Neural cell (in vitro differentiated cells): ENCODE results near the gene PCNA. TPM values are rescaled to one million over a fixed set of nuclear protein-coding genes. Genes with fewer than 3 reads are reported as not detected.

Experiments used
- H2AFZ ChIP-seq: fragments of 200-600, 300-800 bp; sonication (generic), shearing (Covaris generic); 2 replicates; pipeline ENCODE4 v1.6.0; 2014; ENCODE audit warnings: low read depth, mild to moderate bottlenecking, antibody characterized with exemption, low read length, moderate library complexity
- H3F3A ChIP-seq: fragments of 200-600 bp; shearing (Covaris generic); 2 replicates; pipeline ENCODE4 v1.6.1; 2016; ENCODE audit warnings: mild to moderate bottlenecking, moderate library complexity, mixed read lengths, antibody characterized with exemption, low read length; ENCODE audit not compliant: insufficient read depth, poor library complexity, severe bottlenecking
- H3K27ac ChIP-seq: fragments of 200-600, 300-800 bp; sonication (generic), shearing (Covaris generic); 2 replicates; pipeline ENCODE4 v1.5.1; 2014; ENCODE audit warnings: mild to moderate bottlenecking, low read length, moderate library complexity
- H3K27me3 ChIP-seq: fragments of 300-800, 200-600 bp; sonication (generic), shearing (Covaris generic); 2 replicates; pipeline ENCODE4 v1.6.0; 2014; ENCODE audit warnings: mild to moderate bottlenecking, low read depth, low read length, moderate library complexity; ENCODE audit not compliant: insufficient read depth
- H3K36me3 ChIP-seq: fragments of 300-800, 200-600 bp; sonication (generic), shearing (Covaris generic); 2 replicates; pipeline ENCODE4 v1.5.1; 2014; ENCODE audit warnings: mild to moderate bottlenecking, antibody characterized with exemption, low read length, moderate library complexity; ENCODE audit not compliant: insufficient read depth
- H3K4me2 ChIP-seq: fragments of 300-800, 200-600 bp; sonication (generic), shearing (Covaris generic); 2 replicates; pipeline ENCODE4 v1.6.0; 2014; ENCODE audit warnings: mild to moderate bottlenecking, low read length
- H3K4me3 ChIP-seq: fragments of 300-800, 200-600 bp; sonication (generic), shearing (Covaris generic); 2 replicates; pipeline ENCODE4 v1.5.1; 2014; ENCODE audit warnings: mild to moderate bottlenecking, low read length, moderate library complexity
- H3K79me2 ChIP-seq: fragments of 200-600 bp; shearing (Covaris generic); replicated peaks from 2 replicates; pipeline ENCODE4 v1.6.0; 2014; ENCODE audit warnings: mild to moderate bottlenecking, low read length, moderate library complexity; ENCODE audit not compliant: insufficient read depth
- H3K9ac ChIP-seq: fragments of 300-800, 200-600 bp; sonication (generic), shearing (Covaris generic); 2 replicates; pipeline ENCODE4 v1.6.1; 2016; ENCODE audit warnings: mild to moderate bottlenecking, low read length, mixed read lengths
- H3K9me2 ChIP-seq: fragments of 200-600 bp; shearing (Covaris generic); 2 replicates; pipeline ENCODE4 v1.6.1; 2016; ENCODE audit warnings: mild to moderate bottlenecking, low read length, mixed read lengths; ENCODE audit not compliant: insufficient read depth
- H3K9me3 ChIP-seq: fragments of 200-600, 300-800 bp; sonication (generic), shearing (Covaris generic); 2 replicates; pipeline ENCODE4 v1.6.1; 2016; ENCODE audit warnings: mild to moderate bottlenecking, mixed run types, low read length, moderate library complexity, mixed read lengths
- H4K20me1 ChIP-seq: fragments of 200-600 bp; shearing (Covaris generic); 2 replicates; pipeline ENCODE4 v1.6.1; 2016; ENCODE audit warnings: mild to moderate bottlenecking, mixed run types; ENCODE audit not compliant: insufficient read depth
- EP300 ChIP-seq: fragments of 450-650 bp; conservative IDR thresholded peaks from 2 replicates; pipeline ENCODE4 v1.6.1; 2014; ENCODE audit warnings: antibody characterized with exemption, mild to moderate bottlenecking, moderate library complexity; ENCODE audit not compliant: poor library complexity, severe bottlenecking
- EZH2 ChIP-seq: fragments of 200-600, 300-800 bp; shearing (Covaris generic), sonication (generic); IDR thresholded peaks from 2 replicates; pipeline ENCODE4 v1.6.1; 2014; ENCODE audit warnings: antibody characterized with exemption, low read length, borderline replicate concordance, mild to moderate bottlenecking; ENCODE audit not compliant: insufficient read depth, poor library complexity, severe bottlenecking
- MXI1 ChIP-seq: fragments of 450-650 bp; conservative IDR thresholded peaks from 2 replicates; pipeline ENCODE4 v1.6.1; 2014; ENCODE audit warnings: antibody characterized with exemption, mild to moderate bottlenecking; ENCODE audit not compliant: poor library complexity, severe bottlenecking
- POLR2AphosphoS5 ChIP-seq: IDR thresholded peaks from 2 replicates; pipeline ENCODE4 v1.6.1; 2012
- RAD21 ChIP-seq: fragments of 450-650 bp; conservative IDR thresholded peaks from 2 replicates; pipeline ENCODE4 v1.6.1; 2014; ENCODE audit warnings: antibody characterized with exemption, mild to moderate bottlenecking, moderate library complexity
- SMC3 ChIP-seq: fragments of 450-650 bp; conservative IDR thresholded peaks from 2 replicates; pipeline ENCODE4 v1.6.1; 2014; ENCODE audit warnings: antibody characterized with exemption, mild to moderate bottlenecking, moderate library complexity; ENCODE audit not compliant: poor library complexity
- TAF1 ChIP-seq: IDR thresholded peaks from 2 replicates; pipeline ENCODE4 v1.6.1; 2012; ENCODE audit warnings: low read depth
- polyA minus RNA-seq: library from RNA; depleted of rRNA, polyadenylated mRNA; stranded (reverse); fragments of >200 nt; gene quantifications from 2 replicates; pipeline ENCODE4 v1.2.3, GENCODE V29; 2014
- polyA plus RNA-seq: library from polyadenylated mRNA; depleted of rRNA; stranded (reverse); fragments of >200 nt; gene quantifications from 2 replicates; pipeline ENCODE4 v1.2.3, GENCODE V29; 2014
- TF ChIP-seq, protein P1 (sequence below): IDR thresholded peaks from 2 replicates; pipeline ENCODE4 v1.6.1; 2012; ENCODE audit warnings: borderline replicate concordance
- TF ChIP-seq, protein P2 (sequence below): fragments of 450-650 bp; IDR thresholded peaks from 2 replicates; pipeline ENCODE4 v1.5.1; 2014; ENCODE audit warnings: antibody characterized with exemption, mild to moderate bottlenecking, moderate library complexity; ENCODE audit not compliant: poor library complexity, severe bottlenecking

The PCNA gene
- 149 and 165 TPM in 2 replicates for polyA plus RNA-seq
- 65.0 and 66.6 TPM in 2 replicates for polyA minus RNA-seq

DNA sequence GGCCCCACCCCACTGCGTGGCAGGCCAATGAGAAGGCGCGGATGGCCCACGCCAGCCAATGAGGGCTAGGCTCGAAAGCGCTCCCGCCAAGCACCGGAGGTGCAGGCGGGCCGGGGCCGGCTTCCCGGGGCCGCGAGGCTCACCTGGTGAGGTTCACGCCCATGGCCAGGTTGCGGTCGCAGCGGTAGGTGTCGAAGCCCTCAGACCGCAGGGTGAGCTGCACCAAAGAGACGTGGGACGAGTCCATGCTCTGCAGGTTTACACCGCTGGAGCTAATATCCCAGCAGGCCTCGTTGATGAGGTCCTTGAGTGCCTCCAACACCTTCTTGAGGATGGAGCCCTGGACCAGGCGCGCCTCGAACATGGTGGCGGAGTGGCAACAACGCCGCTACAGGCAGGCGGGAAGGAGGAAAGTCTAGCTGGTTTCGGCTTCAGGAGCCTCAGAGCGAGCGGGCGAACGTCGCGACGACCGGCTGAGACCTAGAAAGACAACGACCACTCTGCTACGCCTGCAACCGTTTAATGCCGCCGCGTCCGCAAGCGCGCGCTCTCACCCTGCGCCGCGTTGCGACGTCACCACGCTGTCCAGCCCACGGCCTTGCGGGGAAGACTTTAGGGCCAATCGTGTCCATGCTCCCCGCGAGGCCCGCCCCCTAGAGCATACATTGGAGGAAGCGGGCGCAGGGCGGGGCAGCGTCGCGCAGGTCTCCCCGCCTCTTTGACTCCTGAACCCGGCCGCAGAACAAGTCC, at the start of gene PCNA:
Gene PCNA, minus strand, starts transcription at position 524 of the 750 bp plus-strand sequence. Its CDS starts 160 bp downstream, at position 364.
- Histone ChIP-seq H3K27me3 (no peaks in the 10 kb centered on the region), H3K4me2 (peak within 1 kb of the TSS; percentile 93), H4K20me1 (peaks cover 9% of the 10 kb centered on the region), H3K9me3 (no peaks in the 10 kb centered on the region), H3K27ac (peak within 1 kb of the TSS; percentile 82), H3F3A (no peaks in the 10 kb centered on the region), H3K36me3 (no peaks in the 10 kb centered on the region), H3K79me2 (peaks cover 29% of the 10 kb centered on the region), H3K9ac (peak within 1 kb of the TSS; percentile 73), H2AFZ (peak within 1 kb of the TSS; percentile 71), H3K9me2 (no peaks in the 10 kb centered on the region), H3K4me3 (peak within 1 kb of the TSS; percentile 85)
- TF ChIP-seq, protein P1, sequence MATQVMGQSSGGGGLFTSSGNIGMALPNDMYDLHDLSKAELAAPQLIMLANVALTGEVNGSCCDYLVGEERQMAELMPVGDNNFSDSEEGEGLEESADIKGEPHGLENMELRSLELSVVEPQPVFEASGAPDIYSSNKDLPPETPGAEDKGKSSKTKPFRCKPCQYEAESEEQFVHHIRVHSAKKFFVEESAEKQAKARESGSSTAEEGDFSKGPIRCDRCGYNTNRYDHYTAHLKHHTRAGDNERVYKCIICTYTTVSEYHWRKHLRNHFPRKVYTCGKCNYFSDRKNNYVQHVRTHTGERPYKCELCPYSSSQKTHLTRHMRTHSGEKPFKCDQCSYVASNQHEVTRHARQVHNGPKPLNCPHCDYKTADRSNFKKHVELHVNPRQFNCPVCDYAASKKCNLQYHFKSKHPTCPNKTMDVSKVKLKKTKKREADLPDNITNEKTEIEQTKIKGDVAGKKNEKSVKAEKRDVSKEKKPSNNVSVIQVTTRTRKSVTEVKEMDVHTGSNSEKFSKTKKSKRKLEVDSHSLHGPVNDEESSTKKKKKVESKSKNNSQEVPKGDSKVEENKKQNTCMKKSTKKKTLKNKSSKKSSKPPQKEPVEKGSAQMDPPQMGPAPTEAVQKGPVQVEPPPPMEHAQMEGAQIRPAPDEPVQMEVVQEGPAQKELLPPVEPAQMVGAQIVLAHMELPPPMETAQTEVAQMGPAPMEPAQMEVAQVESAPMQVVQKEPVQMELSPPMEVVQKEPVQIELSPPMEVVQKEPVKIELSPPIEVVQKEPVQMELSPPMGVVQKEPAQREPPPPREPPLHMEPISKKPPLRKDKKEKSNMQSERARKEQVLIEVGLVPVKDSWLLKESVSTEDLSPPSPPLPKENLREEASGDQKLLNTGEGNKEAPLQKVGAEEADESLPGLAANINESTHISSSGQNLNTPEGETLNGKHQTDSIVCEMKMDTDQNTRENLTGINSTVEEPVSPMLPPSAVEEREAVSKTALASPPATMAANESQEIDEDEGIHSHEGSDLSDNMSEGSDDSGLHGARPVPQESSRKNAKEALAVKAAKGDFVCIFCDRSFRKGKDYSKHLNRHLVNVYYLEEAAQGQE = peak; percentile 96
- TF ChIP-seq POLR2AphosphoS5 (peak; percentile 95), SMC3 (no peak), EZH2 (no peak), TAF1 (peak; percentile 96), EP300 (peak; percentile 65), MXI1 (peak; percentile 97), RAD21 (peak; percentile 8)
- TF ChIP-seq, protein P2, sequence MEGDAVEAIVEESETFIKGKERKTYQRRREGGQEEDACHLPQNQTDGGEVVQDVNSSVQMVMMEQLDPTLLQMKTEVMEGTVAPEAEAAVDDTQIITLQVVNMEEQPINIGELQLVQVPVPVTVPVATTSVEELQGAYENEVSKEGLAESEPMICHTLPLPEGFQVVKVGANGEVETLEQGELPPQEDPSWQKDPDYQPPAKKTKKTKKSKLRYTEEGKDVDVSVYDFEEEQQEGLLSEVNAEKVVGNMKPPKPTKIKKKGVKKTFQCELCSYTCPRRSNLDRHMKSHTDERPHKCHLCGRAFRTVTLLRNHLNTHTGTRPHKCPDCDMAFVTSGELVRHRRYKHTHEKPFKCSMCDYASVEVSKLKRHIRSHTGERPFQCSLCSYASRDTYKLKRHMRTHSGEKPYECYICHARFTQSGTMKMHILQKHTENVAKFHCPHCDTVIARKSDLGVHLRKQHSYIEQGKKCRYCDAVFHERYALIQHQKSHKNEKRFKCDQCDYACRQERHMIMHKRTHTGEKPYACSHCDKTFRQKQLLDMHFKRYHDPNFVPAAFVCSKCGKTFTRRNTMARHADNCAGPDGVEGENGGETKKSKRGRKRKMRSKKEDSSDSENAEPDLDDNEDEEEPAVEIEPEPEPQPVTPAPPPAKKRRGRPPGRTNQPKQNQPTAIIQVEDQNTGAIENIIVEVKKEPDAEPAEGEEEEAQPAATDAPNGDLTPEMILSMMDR = peak; percentile 29

DNA sequence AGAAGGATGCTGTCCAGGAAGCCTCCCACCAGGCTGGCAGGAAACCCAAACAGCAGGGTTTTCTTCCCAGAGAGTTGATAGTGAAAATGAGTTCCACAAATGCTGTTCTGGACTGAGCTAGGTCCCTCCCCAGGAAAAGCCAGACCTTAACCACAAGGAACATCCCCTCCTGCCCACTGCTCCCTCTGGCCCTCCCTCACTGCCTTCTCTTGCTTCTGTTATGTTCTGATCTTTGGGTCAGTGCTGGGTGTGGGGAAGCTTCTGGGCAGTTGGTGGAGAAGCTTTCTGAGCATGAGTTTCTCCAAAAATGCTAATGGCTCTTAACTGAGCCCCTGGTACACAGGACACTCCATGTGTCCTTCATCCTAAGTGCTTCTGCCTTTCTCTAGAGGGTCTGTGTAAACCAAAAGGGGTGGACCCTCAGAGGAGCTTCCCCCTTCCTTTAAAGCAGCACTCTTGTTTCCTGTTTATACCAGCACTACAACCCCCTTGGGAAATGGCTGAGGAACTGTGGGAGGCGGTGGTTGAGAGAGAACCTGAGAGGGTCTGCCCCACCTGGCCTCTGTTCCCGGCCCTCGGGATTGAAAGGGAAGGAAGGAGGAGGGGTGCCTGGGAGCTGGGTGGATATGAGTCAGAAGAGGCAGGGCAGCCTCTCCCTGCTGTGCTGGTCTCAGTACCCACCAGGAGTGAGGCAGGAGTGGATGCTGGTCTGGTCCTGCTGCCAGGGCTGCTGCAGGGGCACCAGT, 49.1 kb upstream of the PCNA start:
- no peak overlapping the region for H3K4me3 ChIP-seq
- no peaks in the 10 kb centered on the region for H3K9me2 ChIP-seq
- no peak overlapping the region for H3K9ac ChIP-seq
- TF ChIP-seq, protein P2 = no peak
- no peak for TF ChIP-seq MXI1
- TF ChIP-seq EZH2 = no peak
- no peak for TF ChIP-seq SMC3
- no peak for TF ChIP-seq EP300
- TF ChIP-seq RAD21 = no peak
- TF ChIP-seq, protein P1 = no peak
- no peak for TF ChIP-seq TAF1
- no peak for TF ChIP-seq POLR2AphosphoS5
- no peaks in the 10 kb centered on the region for H3K9me3 ChIP-seq
- no peak overlapping the region for H3K27ac ChIP-seq
- peaks cover 37% of the 10 kb centered on the region for H3K79me2 ChIP-seq
- H3K4me2 ChIP-seq = no peak overlapping the region
- no peaks in the 10 kb centered on the region for H3F3A ChIP-seq
- no peaks in the 10 kb centered on the region for H3K36me3 ChIP-seq
- no peaks in the 10 kb centered on the region for H4K20me1 ChIP-seq
- no peaks in the 10 kb centered on the region for H3K27me3 ChIP-seq
- H2AFZ ChIP-seq = no peak overlapping the region
